GM19193 (cell line): ENCODE results near the gene PRMT7.

Source experiments
- POLR2A ChIP-seq: IDR thresholded peaks from 4 replicates; pipeline ENCODE4 v1.6.1; 2011; ENCODE audit not compliant: insufficient read depth, insufficient read length; ENCODE audit errors: extremely low read depth

The PRMT7 gene

DNA sequence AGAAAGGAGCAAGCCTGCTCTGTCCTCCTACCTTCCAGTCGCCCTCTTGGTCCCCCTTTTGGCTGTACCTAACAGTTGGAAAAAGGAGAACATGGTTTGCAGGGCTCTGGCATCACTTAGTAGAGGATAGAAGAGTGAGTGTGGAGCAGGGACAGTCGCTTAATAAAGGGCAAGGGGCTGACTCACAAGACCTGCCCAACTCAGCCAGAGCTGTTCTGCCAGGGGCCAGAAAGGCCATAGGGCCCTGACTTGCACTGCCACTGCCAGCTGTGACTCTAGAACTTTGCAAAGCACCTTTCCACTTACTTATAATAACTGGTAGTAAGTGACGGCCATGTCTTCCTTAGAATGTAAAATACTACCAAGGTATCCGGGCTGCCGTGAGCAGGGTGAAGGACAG, 13.5 kb downstream of the PRMT7 start:
- TF ChIP-seq POLR2A = no peak

DNA sequence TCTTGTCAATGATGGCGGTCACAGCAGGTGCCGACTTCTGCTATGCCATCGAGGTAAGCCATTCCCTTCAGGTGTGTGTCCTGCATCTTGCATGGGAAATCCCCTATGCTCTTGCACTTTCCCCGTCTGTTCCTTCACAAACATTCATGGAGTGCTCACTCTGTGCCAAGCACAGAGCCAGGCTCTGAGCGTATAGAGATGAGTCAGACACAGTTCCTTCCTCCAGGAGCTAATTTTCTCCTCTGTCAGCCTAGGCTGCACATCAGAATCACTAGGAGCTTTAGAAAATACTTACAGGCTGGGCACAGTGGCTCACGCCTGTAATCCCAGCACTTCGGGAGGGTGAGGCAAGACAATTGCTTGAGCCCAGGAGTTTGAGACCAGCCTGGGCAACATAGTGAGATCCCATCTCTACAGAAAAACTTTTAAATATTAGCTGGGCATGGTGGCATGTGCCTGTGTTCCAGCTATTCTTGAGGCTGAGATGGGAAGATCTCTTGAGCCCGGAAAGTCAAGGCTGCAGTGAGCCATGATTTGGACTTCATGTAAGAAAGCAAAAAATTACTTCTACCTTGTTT, 14.1 kb downstream of the PRMT7 start:
- TF ChIP-seq POLR2A = no peak

DNA sequence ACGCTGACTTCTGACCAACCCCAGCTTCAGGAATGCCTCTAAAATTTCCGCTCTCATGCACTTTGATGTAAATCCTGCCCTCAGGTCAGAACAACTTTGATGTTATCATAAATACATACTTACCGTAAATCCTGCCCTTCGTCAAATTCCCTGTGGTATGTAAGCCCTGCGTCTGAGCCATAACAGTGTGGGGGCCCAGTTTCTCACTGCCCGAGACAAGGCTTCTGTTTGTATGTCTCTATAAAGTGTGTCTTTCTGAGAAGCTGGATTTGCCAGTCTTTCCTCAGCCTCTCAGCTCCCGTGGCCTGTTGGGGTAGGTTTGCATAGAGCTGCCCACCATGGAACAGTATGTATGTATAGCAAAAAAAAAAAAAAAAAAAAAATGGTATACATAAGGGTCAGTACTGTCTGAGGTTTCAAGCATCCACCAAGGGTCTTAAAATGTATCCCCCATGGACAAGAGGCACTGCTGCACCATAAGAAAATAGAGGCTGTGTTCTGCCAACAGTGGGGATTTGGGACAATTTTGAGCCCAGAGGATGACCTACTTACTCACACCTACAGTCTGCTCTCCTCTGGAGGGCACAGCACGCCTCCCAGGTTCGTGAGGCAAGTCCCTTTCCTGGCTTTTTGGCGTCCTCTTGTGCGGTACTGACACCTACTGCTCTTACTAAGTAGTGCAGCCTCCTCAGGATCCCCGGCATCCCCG, 17.5 kb downstream of the PRMT7 start:
- TF ChIP-seq POLR2A = peak; percentile 25

DNA sequence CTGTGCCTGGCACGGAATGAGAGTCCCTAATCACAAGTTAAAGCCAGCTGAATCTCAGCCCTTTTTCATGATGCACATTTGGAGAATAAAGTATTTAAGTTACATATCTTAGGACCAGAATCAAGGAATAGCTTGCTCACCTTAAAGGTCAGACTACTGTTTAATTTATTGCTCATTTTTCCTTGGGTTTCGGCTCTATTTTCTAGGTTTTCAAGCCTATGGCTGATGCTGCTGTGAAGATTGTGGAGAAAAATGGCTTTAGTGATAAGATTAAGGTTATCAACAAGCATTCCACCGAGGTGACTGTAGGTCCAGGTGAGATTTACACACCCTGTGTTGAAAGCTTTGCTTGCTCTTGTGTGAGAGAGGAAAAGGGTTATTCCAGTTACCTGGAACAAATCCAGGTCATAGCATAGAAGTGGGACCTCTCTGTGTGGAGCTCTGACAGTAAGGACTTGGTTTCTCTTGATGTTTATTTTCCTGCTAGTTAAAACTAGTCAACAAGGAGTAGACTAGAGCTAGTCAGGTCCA, 18.1 kb downstream of the PRMT7 start:
- no peak for TF ChIP-seq POLR2A

DNA sequence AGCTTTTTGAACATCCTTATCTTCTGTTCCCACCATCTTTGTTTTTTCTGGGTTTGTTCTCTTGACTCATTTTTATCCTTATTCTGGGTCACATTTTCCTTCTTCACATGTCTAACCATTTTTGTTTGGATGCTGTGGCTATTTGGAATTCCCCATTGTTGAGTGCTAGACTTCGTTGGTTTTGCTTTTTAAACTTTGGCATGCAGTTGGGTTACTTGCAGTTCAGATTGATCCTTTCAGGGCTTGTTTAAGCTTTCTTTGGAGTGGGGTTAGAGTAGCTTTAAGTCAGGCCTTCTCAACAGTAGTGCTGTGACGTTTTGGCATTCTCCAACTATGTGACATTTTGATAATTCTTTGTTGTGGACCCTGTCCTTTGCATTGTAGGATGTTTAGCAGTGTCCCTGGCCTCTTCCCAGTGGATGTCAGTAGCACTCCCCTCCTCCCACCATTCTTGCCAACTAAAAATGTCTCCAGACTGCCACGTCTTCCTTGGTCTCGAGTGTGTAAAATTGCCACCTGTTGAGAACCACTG, 21.1 kb downstream of the PRMT7 start:
- no peak for TF ChIP-seq POLR2A

DNA sequence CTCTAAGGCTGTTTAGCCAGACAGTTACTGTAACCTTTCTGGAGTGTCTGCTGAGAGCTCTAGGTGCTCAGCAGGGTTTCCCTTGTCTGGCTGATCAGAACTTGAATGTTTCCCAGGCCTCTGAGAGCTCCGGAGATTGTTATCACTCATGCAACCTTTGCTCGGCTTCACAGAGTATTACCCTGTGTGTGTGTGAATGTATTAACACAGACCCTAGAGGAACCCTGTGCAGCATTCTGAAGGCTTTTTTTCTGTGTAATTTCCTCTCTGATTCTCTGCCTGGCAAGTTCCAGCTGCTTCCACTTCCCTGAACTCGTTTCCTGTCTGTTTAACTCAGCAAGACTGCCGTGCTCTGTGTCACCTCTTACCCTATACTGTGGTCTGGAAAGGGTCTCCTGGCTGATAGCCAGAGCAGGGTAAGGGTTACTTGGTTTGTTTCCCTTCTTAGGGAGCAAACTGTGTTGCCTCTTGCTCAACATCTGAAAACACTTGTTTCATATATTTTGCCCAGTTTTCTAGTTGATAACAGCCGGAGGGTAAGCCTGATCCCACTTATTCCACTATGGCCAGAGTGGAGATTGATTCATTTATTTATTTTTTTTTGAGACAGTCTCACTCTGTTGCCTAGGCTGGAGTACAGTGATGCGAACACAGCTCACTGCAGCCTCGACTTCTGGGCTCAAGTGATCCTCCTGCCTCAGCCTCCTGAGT, 21.7 kb downstream of the PRMT7 start:
- TF ChIP-seq POLR2A = no peak

DNA sequence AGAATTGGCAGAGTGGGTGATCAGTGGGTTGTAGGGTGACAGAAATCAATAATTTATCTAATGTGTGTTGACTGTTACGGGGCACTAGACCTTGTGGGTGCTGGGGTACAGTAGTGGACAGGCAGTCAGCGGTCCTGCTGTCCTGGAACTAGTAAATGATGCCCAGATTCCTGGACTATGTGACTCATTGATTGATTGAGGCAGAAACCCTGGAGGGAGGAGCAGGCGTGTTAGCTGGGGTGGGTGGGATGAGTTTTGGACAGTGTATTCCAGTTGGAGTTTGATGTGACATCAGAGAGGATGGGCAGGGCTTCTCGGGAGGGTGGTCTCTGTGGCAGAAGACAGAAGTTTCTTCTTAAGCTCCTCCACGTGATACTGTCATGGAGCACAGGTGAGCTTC, 24.4 kb downstream of the PRMT7 start:
- TF ChIP-seq POLR2A = no peak

DNA sequence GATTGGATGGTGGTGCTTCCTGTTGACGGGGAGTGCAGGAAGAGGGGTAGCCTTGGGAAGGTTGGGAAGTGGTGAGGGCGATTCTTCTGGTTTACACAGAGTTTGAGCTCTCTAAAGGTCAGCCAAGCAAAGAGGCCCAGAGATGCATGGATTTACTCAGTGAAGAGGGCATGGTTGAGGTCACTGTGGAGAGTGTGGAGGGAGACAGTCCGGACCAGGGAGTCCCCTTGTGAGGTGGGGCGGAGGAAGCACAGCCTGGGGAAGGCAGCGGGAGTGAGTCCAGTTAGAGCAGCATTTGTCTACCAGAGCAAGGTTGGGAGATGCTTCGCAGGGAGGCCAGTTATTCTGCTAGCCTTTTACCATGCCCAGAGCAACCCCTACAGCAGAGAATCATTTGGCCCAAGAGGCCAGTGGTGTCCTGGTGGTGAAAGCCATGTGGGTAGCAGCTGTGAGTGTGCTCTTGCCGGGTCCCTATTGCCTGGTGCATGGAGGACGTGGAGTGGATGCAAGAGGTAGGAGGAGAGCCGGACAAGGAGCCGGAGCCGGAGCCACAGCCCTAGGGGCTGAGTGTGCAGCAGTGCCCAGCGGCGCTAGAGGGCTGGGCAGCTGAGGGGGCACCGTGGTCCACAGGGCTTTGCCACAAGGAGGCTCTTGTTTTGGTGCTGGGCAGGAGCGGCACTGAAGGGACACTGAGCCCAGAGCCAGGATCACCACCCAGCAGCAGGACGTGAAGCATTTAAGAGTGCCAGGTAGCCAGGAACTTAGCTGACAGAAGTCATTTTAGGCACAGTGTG, 27.7 kb downstream of the PRMT7 start:
- no peak for TF ChIP-seq POLR2A

DNA sequence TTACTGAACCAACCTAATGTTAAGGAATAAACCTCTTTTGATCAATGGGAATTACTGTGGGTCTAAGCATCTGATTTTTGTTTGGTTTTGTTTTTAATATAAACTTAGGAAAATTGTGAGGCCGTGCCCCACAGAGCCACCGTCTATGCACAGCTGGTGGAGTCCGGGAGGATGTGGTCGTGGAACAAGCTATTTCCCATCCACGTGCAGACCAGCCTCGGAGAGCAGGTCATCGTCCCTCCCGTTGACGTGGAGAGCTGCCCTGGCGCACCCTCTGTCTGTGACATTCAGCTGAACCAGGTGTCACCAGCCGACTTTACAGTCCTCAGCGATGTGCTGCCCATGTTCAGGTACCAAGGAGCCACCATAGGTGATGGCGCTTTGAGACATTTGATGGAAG, 28.4 kb downstream of the PRMT7 start:
- TF ChIP-seq POLR2A = no peak

DNA sequence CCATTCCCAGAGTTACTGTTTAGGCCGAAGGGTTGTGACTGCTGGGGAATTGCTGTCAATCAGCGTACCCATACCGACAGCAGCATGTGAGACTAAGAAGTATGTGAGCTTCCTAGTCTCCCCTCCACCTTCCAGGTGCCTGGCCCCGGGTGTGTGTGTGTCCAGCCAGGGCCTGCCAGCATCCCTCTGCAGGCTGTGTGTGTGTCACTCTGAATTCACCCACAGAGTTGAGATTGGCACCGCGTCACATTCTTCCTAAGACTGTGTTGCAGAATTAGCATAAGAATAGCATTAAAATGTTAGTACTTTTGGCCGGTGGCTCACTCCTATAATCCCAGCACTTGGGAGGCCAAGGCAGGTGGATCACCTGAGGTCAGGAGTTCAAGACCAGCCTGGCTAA, 31.8 kb downstream of the PRMT7 start:
- no peak for TF ChIP-seq POLR2A

DNA sequence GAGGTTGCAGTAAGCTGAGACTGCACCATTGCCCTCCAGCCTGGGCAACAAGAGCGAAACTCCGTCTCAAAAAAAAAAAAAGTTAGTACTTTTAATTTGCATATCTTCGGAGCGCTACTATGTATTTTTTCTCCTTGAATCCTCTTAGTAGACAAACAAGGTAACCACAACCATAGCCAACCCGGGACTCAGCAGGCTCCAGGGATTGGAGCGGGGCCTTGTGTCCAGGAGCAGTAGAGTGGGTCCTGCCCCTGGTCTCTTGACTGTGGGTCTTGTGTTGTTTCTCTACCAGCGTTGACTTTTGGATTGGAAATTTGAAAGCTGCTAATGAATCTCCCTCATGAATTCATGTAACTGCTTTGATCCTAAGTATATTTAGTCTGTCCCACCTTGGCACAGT, 32.3 kb downstream of the PRMT7 start:
- TF ChIP-seq POLR2A = no peak

DNA sequence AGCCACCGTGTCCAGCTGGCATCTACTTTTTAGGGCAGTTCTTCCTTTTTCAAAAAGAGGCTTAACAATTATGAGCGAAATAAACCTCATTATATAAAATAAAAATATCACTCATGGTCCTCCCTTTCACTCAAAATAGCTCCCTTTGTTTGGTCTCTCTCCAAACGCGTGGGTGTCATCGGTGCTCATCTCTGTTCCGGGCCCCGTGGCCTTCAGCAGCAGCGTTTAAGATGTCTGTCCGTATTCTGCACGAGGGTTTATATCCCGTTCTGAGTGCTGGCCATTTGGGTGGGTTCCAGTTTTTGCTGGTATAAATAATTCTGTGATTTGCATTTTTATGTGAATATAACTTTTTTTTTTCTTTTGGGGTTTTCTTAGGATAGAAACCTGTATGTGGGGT, 33.4 kb downstream of the PRMT7 start:
- no peak for TF ChIP-seq POLR2A

DNA sequence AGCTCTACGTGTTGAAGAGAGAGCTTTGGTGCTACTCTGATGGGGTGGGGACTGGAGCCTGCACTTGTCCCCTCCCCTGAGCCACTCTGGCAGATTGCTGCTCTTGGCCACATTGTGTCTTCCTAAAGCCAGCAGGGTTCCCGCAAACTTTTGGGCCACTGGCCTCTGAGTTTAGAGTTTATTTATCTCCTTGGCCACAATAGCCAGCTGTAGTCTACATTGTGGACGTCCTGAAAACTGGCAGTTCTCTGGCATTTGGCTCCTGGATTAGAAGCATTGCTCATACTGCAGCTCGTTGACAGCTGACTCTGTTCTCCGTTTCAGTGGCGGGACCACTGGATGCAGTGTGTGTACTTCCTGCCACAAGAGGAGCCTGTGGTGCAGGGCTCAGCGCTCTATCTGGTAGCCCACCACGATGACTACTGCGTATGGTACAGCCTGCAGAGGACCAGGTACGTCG, 34.6 kb downstream of the PRMT7 start:
- no peak for TF ChIP-seq POLR2A

DNA sequence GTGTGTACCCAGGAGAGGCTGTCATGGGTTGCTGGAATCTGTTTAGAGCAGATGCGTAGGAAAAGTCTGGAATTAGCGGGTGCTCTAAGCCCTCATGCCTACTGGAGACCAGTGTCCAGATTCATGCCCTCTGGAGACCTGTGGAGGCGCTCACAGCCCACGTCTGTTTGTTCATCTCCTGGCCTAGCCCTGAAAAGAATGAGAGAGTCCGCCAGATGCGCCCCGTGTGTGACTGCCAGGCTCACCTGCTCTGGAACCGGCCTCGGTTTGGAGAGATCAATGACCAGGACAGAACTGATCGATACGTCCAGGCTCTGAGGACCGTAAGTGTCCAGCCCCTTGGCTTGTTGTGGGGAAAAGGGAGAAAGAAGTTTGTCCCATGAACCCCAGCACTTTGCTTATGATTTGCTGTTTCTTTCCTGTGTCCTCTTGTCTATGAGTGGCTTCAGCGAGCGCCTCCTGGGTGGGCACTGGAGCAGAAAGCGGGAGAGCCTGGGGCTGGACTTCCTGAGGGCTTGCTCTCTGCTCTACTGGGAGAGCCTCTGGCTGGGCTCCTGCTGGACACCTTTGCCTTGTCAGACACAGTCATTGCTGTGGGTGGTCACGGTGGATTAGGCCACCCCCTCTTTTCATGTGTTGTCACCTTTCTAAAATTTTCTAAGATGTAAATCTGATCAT, 35.3 kb downstream of the PRMT7 start:
- no peak for TF ChIP-seq POLR2A
